T-cell (primary cell): ENCODE data around the gene KIF17. TPM values are rescaled to one million over a fixed set of nuclear protein-coding genes. Genes with fewer than 3 reads are reported as not detected.

ENCODE experiments used
- ATAC-seq, 4 experiments: fragments of 200-7000 bp in 3 of 4; fragments of 150-1000 bp in 1 of 4; cut with Tn5 transposase; replicated peaks in 1 of 4; 1 replicate in 3 of 4; 2 replicates in 1 of 4; pipeline ENCODE4 v1.10.0; 2021; ENCODE audit warnings: moderate library complexity in 3 of 4, mild to moderate bottlenecking in 2 of 4, moderate number of reproducible peaks in 1 of 4
- CTCF ChIA-PET, 2 donors: fragments of 300-600 bp; sonication (Branson Sonifier 250); formaldehyde crosslinking; loops; one replicate each; lab custom pipeline; 2022; ENCODE audit warnings: antibody characterized with exemption in 2 of 2; lab: Charles Lee
- POLR2A ChIA-PET, 2 donors: fragments of 300-600 bp; sonication (Branson Sonifier 250); formaldehyde crosslinking; loops; one replicate each; lab custom pipeline; 2022; ENCODE audit warnings: antibody characterized with exemption in 2 of 2; lab: Charles Lee
- DNase-seq, 35 experiments: peaks; one replicate each; pipeline versions ENCODE4 v3.0.0 to v3.0.0-alpha.2; 2013 to 2023
- H3K27ac ChIP-seq: one replicate; pipeline ENCODE4 v1.5.1; 2013; ENCODE audit warnings: low read length
- H3K27me3 ChIP-seq, 2 experiments: replicated peaks in 1 of 2; 1 replicate in 1 of 2; 2 replicates in 1 of 2; pipeline versions ENCODE4 v1.6.1 to v1.7.0; 2013; ENCODE audit warnings: low read length in 1 of 2, mixed read lengths in 1 of 2; ENCODE audit not compliant: control insufficient read depth in 2 of 2, insufficient read depth in 2 of 2; ENCODE audit errors: extremely low read depth in 1 of 2
- H3K36me3 ChIP-seq, 2 donors: 1 replicate in 1 of 2; 2 replicates in 1 of 2; pipeline versions ENCODE4 v1.6.1 to v1.7.0; 2013; ENCODE audit warnings: low read length in 1 of 2; ENCODE audit not compliant: control insufficient read depth in 2 of 2, insufficient read depth in 1 of 2; ENCODE audit errors: extremely low read depth in 1 of 2
- H3K4me1 ChIP-seq, 2 experiments: 1 replicate in 1 of 2; 2 replicates in 1 of 2; pipeline versions ENCODE4 v1.6.1 to v1.7.0; 2013; ENCODE audit warnings: low read length in 2 of 2, mixed read lengths in 1 of 2; ENCODE audit not compliant: insufficient read depth in 2 of 2, control insufficient read depth in 1 of 2; ENCODE audit errors: extremely low read depth in 1 of 2
- H3K4me3 ChIP-seq, 2 donors: 1 replicate in 1 of 2; 2 replicates in 1 of 2; pipeline versions ENCODE4 v1.5.1 to v1.7.0; 2013; ENCODE audit warnings: mild to moderate bottlenecking in 2 of 2, low read length in 1 of 2, moderate library complexity in 1 of 2; ENCODE audit not compliant: control insufficient read depth in 1 of 2; ENCODE audit errors: extremely low read depth in 1 of 2
- H3K9me3 ChIP-seq: 2 replicates; pipeline ENCODE4 v1.7.0; 2013
- H3K27ac Mint-ChIP-seq, 2 donors: one replicate each; pipeline ENCODE4 v1.8.0; 2020 to 2021; ENCODE audit warnings: mild to moderate bottlenecking in 2 of 2, mixed read lengths in 2 of 2
- H3K27me3 Mint-ChIP-seq, 2 donors: one replicate each; pipeline ENCODE4 v1.8.0; 2021 to 2022; ENCODE audit warnings: mixed read lengths in 2 of 2
- H3K36me3 Mint-ChIP-seq: one replicate; pipeline ENCODE4 v1.8.0; 2021; ENCODE audit warnings: mixed read lengths
- H3K4me1 Mint-ChIP-seq, 3 donors: one replicate each; pipeline ENCODE4 v1.8.0; 2020 to 2022; ENCODE audit warnings: mixed read lengths in 3 of 3, mild to moderate bottlenecking in 1 of 3
- H3K4me3 Mint-ChIP-seq, 3 donors: one replicate each; pipeline ENCODE4 v1.8.0; 2020 to 2022; ENCODE audit warnings: mild to moderate bottlenecking in 3 of 3, mixed read lengths in 3 of 3, moderate library complexity in 3 of 3
- H3K9me3 Mint-ChIP-seq, 3 donors: one replicate each; pipeline ENCODE4 v1.8.0; 2020 to 2022; ENCODE audit warnings: mixed read lengths in 3 of 3
- WGBS: methylation state at CpG from one replicate; pipeline ENCODE4 v1.1.5; 2013; ENCODE audit warnings: missing lambda C conversion rate; ENCODE audit not compliant: insufficient coverage; 5-methylcytosine and 5-hydroxymethylcytosine counted together
- total RNA-seq, 35 experiments: library from RNA in 6 of 35; stranded (reverse) in 6 of 35; fragments of 120-200 nt in 1 of 35; gene quantifications; one replicate each; pipeline versions ENCODE4 v1.2.1 to v1.2.4 and lab custom pipeline; 2013 to 2026

Gene KIF17
- total RNA-seq, 5 donors from 2014 or later (not counting 1 experiment from before 2014, with no cell fraction given) = not detected

DNA sequence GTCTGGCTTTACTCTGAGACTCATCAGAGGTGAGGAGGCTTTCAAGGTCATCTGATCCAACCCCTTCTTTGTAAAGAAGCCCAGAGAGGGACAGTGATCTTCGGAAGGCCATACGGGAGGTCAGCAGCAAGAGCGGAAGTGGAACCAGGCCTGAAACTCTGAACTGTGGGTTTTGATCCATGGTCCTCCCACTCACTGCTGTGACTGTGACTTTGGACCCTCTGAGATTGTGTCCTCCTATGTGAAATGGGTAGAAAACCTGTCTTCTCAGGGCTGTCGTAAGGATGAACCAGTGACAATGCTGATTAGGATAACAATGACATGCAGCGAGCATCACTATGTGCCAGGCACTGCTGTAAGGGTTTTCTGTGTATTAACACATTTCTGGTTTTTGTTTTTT lies 46.9 kb downstream of the KIF17 start:
- Mint-ChIP-seq H3K4me3 (no peak overlapping the region), H3K4me1 (peaks cover 0 to 4% (median 3%) of the 10 kb centered on the region in 3 donors), H3K36me3 (no peaks in the 10 kb centered on the region), H3K27ac (no peak overlapping the region), H3K9me3 (no peaks in the 10 kb centered on the region), H3K27me3 (peaks cover 8 to 18% of the 10 kb centered on the region in 2 donors)
- Histone ChIP-seq H3K27ac (no peak overlapping the region), H3K36me3 (no peaks in the 10 kb centered on the region), H3K4me1 (no peaks in the 10 kb centered on the region), H3K9me3 (no peaks in the 10 kb centered on the region), H3K4me3 (no peak overlapping the region), H3K27me3 (peaks cover 0 to 12% of the 10 kb centered on the region in 2 experiments)
- no peak for ATAC-seq
- ChIA-PET CTCF (no interaction called here), POLR2A (no interaction called here)
- DNase-seq = no peak
- WGBS = 100% methylated on average over 2 of the region's 5 CpGs

DNA sequence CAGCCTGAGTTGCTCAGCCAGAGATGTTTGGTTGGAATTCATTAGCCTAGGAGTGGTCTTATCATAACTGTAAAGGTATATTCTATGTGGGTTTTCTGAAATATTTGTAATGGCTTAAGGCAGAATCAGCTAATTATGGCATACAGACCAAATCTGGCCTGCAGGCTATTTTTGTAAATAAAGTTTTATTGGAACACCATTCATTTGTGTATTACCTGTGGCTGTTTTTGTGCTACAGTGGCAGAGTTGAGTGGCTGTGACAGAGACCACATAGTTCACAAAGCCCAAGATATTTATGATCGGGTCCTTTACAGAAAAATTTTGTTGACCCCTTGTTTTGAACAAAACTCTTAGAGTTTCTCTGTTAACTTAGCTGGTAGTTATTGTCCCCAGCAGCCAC lies 49.2 kb downstream of the KIF17 start:
- no peak overlapping the region for H3K4me3 ChIP-seq
- no peak overlapping the region for H3K27ac ChIP-seq
- Mint-ChIP-seq H3K4me1 (peaks cover 0 to 4% (median 3%) of the 10 kb centered on the region in 3 donors), H3K4me3 (no peak overlapping the region), H3K27ac (no peak overlapping the region), H3K9me3 (no peaks in the 10 kb centered on the region), H3K36me3 (no peaks in the 10 kb centered on the region), H3K27me3 (peaks cover 4 to 9% of the 10 kb centered on the region in 2 donors)
- no CpG with 5 or more reads among the region's 1 CpG for WGBS
- POLR2A ChIA-PET = no interaction called here
- H3K36me3 ChIP-seq = no peaks in the 10 kb centered on the region
- CTCF ChIA-PET = no interaction called here
- peaks cover 0 to 12% of the 10 kb centered on the region in 2 experiments for H3K27me3 ChIP-seq
- no peaks in the 10 kb centered on the region for H3K4me1 ChIP-seq
- ATAC-seq = no peak
- no peaks in the 10 kb centered on the region for H3K9me3 ChIP-seq
- DNase-seq = no peak

DNA sequence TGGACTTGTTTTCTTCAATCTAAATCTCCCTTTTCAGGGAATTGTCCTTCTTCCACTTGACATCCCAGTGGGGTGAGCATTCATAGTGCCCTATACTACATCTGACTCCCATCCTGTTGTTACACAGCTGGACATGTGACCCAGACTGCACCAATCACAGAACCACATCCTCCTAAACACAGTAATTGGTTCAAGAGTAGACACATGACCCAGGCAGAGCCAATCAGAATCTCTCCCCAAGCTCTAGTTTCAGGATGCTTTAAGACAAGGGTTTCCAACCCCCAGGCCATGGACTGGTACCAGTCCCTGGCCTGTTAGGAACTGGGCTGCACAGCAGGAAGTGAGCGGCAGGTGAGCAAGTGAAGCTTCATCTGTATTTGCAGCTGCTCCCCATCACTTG lies 51.0 kb downstream of the KIF17 start:
- H3K27ac Mint-ChIP-seq = no peak overlapping the region
- CTCF ChIA-PET = interaction anchor here in 1 of 2 donors (0.7 kb wide), 1 partner anchor 33 kb away, joined by 3 read pairs; no protein-coding TSS in a partner anchor
- no peaks in the 10 kb centered on the region for H3K9me3 Mint-ChIP-seq
- Histone ChIP-seq H3K4me1 (peaks cover 0 to 9% of the 10 kb centered on the region in 2 experiments), H3K27ac (no peak overlapping the region), H3K36me3 (no peaks in the 10 kb centered on the region), H3K27me3 (peaks cover 0 to 7% of the 10 kb centered on the region in 2 experiments), H3K4me3 (no peak overlapping the region), H3K9me3 (no peaks in the 10 kb centered on the region)
- no peaks in the 10 kb centered on the region for H3K36me3 Mint-ChIP-seq
- peaks cover 11 to 22% (median 15%) of the 10 kb centered on the region in 3 donors for H3K4me1 Mint-ChIP-seq
- H3K4me3 Mint-ChIP-seq = no peak overlapping the region
- no peaks in the 10 kb centered on the region for H3K27me3 Mint-ChIP-seq
- WGBS = 100% methylated on average over 1 of the region's 1 CpG
- peak in 2 of 35 experiments; percentile 17 to 31 for DNase-seq
- POLR2A ChIA-PET = no interaction called here
- peak in 2 of 4 experiments; percentile 52 to 65 for ATAC-seq

DNA sequence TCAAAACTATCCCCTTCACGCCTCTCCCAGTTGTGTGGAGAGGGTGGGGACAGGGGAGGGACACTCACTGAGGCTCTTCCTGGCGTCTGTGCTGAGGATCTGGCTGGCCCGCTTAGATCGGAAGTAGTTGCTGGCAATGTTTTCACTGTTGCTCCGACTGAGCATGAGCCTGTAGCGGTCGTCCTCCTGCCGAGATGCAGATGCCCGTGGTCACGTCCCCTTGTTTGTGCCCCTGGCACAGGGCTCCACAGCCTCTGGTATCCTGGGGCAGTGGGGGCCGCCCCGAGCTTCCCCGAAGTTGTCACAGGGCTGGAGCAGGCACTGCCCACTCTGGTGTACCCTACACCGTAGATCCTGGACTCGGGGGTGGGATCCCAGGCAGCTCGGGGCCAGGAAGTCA lies 51.7 kb downstream of the KIF17 start:
- no peak overlapping the region for H3K4me3 Mint-ChIP-seq
- H3K27ac Mint-ChIP-seq = no peak overlapping the region
- no peaks in the 10 kb centered on the region for H3K36me3 ChIP-seq
- peaks cover 13 to 26% (median 20%) of the 10 kb centered on the region in 3 donors for H3K4me1 Mint-ChIP-seq
- ChIA-PET CTCF (interaction anchor here in 1 of 2 donors (0.7 kb wide), 1 partner anchor 32 kb away, joined by 3 read pairs; no protein-coding TSS in a partner anchor), POLR2A (no interaction called here)
- H3K4me3 ChIP-seq = no peak overlapping the region
- no peaks in the 10 kb centered on the region for H3K9me3 ChIP-seq
- peaks cover 0 to 4% of the 10 kb centered on the region in 2 experiments for H3K27me3 ChIP-seq
- WGBS = 82% methylated on average over 16 of the region's 16 CpGs
- no peaks in the 10 kb centered on the region for H3K27me3 Mint-ChIP-seq
- no peaks in the 10 kb centered on the region for H3K9me3 Mint-ChIP-seq
- H3K27ac ChIP-seq = no peak overlapping the region
- H3K36me3 Mint-ChIP-seq = peaks cover under 1% of the 10 kb centered on the region
- no peak for ATAC-seq
- DNase-seq = no peak
- H3K4me1 ChIP-seq = peaks cover 0 to 12% of the 10 kb centered on the region in 2 experiments

DNA sequence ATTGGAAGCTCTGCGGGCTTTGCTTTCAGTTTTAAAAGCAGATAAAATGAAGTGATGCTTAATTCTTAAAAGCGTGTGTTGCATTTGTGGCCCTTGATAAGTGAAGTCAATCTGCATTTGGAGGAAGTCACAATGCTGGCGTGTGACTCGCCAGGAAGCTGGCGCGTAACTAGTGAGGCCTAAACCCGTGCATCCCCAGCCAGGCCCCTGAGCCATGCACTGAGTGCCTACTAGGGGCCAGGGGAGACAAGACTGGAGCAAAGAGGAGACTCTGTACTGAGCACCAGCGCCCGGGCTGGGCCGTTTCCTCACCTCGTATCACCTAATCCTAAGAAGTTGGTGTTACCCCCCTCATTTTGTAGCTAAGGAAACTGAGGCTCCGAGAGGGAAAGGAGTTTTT lies 52.1 kb downstream of the KIF17 start:
- POLR2A ChIA-PET = no interaction called here
- DNase-seq (no peak), ATAC-seq (no peak)
- Histone ChIP-seq H3K4me1 (peaks cover under 1 to 15% of the 10 kb centered on the region in 2 experiments), H3K27ac (no peak overlapping the region), H3K36me3 (no peaks in the 10 kb centered on the region), H3K27me3 (peaks cover 0 to 4% of the 10 kb centered on the region in 2 experiments), H3K4me3 (no peak overlapping the region), H3K9me3 (no peaks in the 10 kb centered on the region)
- no peaks in the 10 kb centered on the region for H3K27me3 Mint-ChIP-seq
- H3K27ac Mint-ChIP-seq = no peak overlapping the region
- no peak overlapping the region for H3K4me3 Mint-ChIP-seq
- H3K36me3 Mint-ChIP-seq = peaks cover 2% of the 10 kb centered on the region
- peaks cover 15 to 29% (median 22%) of the 10 kb centered on the region in 3 donors for H3K4me1 Mint-ChIP-seq
- CTCF ChIA-PET = no interaction called here
- 75% methylated on average over 7 of the region's 12 CpGs for WGBS
- H3K9me3 Mint-ChIP-seq = no peaks in the 10 kb centered on the region

DNA sequence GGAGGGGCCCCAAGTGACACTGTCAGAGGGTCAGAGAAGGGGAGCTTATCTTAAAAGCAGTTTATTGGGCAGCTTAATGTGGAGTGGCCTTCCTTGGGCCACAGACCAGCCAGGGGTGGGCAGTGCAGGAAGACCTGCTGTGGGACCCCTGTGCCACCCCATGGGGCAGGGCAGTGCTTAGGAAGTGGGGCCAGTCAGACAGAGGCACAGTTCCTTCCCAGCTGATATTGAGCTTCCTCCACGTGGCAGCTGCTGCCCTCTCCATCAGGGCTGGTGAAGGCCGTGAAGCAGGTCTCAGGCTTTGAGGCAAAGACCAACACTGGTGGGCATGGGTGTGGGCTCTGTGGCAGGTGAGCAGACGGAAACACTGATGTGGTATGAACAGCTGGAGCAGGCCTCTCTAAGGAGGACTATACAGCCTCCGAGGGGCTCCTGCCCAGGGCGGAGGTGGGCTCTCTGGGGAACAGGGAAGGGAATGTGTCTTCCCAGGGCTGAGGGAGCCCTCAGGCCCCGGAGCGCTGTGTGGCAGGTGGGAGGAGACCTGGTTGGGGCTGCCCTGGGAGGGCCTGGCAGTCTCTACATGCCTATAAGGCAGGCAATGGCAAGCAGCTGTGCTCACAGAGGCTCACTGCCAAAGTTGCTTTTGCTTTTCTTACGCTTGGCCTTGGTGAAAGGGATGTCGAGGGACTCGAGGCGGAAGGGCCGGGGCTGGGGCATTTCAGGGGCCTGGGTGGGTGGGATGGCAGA lies 53.7 kb downstream of the KIF17 start:
- POLR2A ChIA-PET = interaction anchor here in 1 of 2 donors (0.6 kb wide), 1 partner anchor 704 kb away, joined by 3 read pairs; no protein-coding TSS in a partner anchor
- 90% methylated on average over 12 of the region's 12 CpGs for WGBS
- peak overlapping the region in 1 of 3 donors; percentile 81 for H3K4me3 Mint-ChIP-seq
- H3K27ac Mint-ChIP-seq = no peak overlapping the region
- Histone ChIP-seq H3K9me3 (no peaks in the 10 kb centered on the region), H3K27me3 (no peaks in the 10 kb centered on the region), H3K27ac (no peak overlapping the region), H3K36me3 (no peaks in the 10 kb centered on the region), H3K4me3 (no peak overlapping the region), H3K4me1 (peaks cover 10 to 21% of the 10 kb centered on the region in 2 experiments)
- H3K4me1 Mint-ChIP-seq = peaks cover 31 to 45% (median 37%) of the 10 kb centered on the region in 3 donors
- H3K36me3 Mint-ChIP-seq = peaks cover 6% of the 10 kb centered on the region
- DNase-seq = no peak
- CTCF ChIA-PET = interaction anchor here in 1 of 2 donors (0.5 kb wide), 1 partner anchor 640 kb away, joined by 4 read pairs; no protein-coding TSS in a partner anchor
- H3K9me3 Mint-ChIP-seq = no peaks in the 10 kb centered on the region
- no peaks in the 10 kb centered on the region for H3K27me3 Mint-ChIP-seq
- no peak for ATAC-seq
